ENCODE measurements around the gene FXYD1.

Gene FXYD1

DNA sequence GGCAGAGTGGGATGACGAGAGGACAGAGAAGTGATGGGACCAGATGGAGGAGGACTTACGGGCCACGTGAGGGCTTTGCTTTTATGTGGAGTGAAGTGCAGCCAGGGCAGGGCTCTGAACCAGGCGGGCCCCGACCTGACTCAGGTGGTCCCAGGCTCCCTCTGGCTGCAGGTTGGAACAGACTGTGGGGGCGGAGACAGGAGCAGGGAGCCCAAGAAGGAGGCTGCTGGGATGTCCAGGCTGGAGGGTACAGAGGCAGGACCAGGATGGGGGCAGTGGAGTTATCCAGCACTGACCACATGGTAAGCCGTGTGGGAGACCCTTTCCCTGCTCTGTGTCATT is 18.0 kb downstream of the FXYD1 start:
- DNase-seq (ENCODE audit: extremely low spot score, insufficient read length, low read depth) (no peak), FAIRE-seq (no peak)

- FAIRE-seq (no peak), DNase-seq (ENCODE audit: extremely low spot score, insufficient read length, low read depth) (no peak)
Observed at GRCh38 chr19:35157431-35157830, 18.8 kb downstream of the FXYD1 start.

- FAIRE-seq (no peak), DNase-seq (ENCODE audit: extremely low spot score, insufficient read length, low read depth) (no peak)
Observed at GRCh38 chr19:35159606-35160005, 21.0 kb downstream of the FXYD1 start.

DNA sequence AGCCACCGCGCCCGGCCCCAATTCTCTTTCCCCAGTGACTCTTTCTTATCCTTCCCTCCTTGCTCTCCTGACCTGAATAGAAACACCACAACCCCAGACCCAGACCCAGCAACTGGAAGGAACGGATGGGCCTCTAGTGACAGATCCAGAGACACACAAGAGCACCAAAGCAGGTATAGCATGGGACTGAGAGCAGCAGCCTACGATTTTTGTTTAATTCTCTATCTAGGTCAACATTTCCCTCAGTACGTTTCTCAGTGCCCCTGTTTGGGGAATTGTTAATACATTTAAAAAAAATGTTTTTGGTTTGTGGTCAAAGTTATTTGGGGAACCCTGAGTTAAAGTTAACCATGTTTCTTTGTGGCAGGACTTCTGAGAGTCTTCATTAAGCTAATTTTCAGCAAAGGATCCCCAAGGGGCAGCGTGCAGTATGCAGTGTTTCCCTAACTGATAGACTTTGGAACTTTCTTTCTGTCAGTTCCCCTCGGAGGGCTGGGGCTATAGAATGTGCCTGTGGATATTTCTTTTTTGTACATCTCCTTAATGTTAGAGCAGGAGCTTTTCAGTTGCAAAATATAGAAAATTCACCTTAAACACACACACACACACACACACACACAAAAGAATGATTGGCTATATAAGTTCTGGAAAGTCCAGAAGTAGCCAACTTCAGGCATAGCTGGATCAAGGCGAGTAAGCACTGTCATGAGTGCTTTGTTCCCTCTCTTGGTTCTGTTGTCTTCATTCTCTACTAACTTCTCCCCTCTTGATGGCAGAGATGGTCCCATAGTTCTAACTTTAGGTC is 22.2 kb downstream of the FXYD1 start:
- no peak for DNase-seq (ENCODE audit: extremely low spot score, insufficient read length, low read depth)
- FAIRE-seq = no peak

GRCh38 chr19:35161434-35161743 is 22.8 kb downstream of the FXYD1 start:
- FAIRE-seq (no peak), DNase-seq (ENCODE audit: extremely low spot score, insufficient read length, low read depth) (no peak)

DNA sequence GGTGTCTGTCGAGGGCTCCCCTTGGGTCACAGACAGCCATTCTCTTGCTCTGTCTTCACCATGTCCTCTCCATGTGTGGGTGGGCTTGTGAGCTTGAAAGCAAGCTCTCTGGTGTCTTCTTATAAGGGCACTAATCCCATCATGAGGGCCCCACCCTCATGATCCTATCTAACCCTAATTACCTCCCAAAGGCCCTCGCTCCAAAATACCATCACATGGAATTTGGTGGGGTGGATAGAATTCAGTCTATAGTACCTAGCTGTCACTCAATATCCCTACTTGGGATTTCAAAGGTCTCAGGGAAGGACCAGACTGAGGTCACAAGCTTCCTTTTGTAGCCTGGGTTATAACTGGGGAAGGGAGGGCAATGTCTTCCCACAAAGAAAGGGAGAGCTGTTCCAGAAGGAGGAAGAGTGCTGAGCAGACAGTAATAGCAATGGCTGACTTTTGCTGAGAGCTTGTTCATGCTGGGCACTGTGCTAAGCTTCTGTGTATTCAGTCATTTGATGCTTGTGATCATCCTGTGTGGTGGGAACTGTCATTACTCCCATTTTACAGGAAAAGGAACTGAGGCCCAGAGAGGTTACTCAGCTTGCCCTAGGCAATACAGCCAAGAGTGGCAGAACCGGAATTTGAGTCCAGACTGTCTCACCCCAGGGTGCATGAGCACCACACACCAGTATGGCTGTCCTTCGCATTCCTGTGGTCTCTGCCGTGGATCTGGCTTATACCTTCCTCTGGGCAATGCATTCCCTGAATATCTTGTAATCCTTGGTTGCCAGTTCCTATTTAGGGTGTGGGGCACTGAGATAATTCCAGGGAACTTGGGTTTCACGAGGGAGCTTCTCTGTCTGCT is 24.1 kb downstream of the FXYD1 start:
- FAIRE-seq (no peak), DNase-seq (ENCODE audit: extremely low spot score, insufficient read length, low read depth) (no peak)

- DNase-seq (ENCODE audit: extremely low spot score, insufficient read length, low read depth) = no peak
- FAIRE-seq = no peak
Observed at GRCh38 chr19:35164418-35164817, 25.8 kb downstream of the FXYD1 start.

- DNase-seq (ENCODE audit: extremely low spot score, insufficient read length, low read depth) (no peak), FAIRE-seq (no peak)
Observed at GRCh38 chr19:35165200-35166058, 26.8 kb downstream of the FXYD1 start.

DNA sequence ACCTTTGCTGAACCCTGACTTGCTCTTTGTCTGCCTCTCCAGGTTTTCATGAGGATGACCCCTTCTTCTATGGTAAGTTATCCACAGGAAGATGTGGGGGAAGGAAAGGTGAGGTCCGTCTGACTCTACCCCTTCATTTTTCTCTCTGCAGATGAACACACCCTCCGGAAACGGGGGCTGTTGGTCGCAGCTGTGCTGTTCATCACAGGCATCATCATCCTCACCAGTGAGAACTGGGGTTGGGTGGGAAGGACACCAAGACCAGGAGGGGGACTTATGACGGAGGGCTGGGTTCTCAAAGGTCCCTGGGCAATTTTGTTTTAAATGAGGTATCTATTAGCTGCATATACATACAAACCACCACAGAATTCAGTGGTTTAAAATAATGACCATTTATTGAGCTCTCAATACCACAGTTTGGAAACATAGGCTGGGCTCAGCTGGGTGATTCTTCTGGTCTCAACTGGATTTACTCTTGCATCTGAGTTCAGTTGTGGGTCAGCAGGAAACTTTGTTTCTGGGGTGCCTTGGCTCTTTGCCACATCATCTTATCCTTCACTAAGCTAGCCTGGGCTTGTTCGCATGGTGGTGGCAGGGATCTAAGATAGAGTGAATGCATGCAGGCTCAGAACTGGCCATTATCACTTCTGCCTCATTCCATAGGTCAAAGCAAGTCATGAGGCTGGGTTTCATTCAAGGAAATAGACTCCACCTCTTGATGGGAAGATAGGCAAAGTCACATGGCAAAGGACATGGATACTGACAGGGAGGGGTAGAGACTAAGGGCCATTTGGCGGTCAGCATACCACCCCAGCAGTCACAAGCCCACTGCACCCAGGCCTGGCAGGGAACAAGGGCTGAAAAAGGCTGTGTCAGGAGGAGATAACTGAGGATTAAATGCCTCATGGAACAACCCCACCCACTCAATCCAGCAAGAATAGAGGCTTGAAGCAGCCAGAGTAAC is 27.8 kb downstream of the FXYD1 start:
- FAIRE-seq (no peak), DNase-seq (ENCODE audit: extremely low spot score, insufficient read length, low read depth) (no peak)

DNA sequence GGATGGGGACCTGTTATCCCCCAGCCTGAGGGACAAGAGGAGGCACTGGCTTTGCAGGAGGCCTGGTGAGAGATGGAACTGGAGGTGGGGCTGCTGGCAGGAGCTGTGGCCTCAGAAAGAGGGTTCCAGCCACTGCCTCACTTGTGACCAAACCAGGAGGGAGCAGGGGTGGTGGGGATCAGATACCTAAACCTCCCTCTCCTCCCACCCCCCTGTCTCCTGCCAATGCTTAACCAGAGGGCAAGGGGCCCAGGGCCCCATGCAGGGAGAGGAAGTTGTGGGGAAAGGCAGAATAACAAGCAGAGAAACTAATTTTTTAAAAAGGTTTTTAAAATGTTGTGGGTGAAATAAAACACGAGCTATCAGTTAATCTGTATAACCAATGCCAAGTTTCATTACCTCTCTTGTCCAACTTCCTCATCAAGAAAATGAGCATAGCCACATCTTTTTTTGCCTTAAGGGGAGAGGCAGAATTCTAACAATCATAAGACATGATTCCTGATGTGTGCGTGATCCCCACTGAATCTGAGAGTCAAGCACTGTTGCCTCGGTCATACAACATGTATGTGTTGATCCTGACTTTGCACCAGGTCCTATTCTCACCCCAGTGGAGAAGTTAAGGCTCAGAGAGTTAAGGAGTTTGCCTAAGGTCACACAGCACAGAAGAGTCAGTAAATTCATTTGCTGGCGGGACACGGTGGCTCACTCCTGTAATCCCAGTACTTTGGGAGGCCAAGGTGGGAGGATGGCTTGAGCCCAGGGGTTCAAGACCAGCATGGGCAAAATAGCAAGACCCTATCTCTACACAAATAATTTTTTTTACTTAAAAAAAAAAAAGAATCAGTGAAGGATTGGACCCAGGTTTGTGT is 28.9 kb downstream of the FXYD1 start:
- FAIRE-seq = no peak

GRCh38 chr19:35168196-35168595 is 29.6 kb downstream of the FXYD1 start:
- DNase-seq (ENCODE audit: extremely low spot score, insufficient read length, low read depth) = no peak
- no peak for FAIRE-seq

More for the DNA sequence above, 28.9 kb downstream of the FXYD1 start:
- DNase-seq (ENCODE audit: extremely low spot score, insufficient read length, low read depth) = no peak

- FAIRE-seq (no peak), DNase-seq (ENCODE audit: extremely low spot score, insufficient read length, low read depth) (no peak)
Observed at GRCh38 chr19:35169221-35169995, 30.8 kb downstream of the FXYD1 start.

DNA sequence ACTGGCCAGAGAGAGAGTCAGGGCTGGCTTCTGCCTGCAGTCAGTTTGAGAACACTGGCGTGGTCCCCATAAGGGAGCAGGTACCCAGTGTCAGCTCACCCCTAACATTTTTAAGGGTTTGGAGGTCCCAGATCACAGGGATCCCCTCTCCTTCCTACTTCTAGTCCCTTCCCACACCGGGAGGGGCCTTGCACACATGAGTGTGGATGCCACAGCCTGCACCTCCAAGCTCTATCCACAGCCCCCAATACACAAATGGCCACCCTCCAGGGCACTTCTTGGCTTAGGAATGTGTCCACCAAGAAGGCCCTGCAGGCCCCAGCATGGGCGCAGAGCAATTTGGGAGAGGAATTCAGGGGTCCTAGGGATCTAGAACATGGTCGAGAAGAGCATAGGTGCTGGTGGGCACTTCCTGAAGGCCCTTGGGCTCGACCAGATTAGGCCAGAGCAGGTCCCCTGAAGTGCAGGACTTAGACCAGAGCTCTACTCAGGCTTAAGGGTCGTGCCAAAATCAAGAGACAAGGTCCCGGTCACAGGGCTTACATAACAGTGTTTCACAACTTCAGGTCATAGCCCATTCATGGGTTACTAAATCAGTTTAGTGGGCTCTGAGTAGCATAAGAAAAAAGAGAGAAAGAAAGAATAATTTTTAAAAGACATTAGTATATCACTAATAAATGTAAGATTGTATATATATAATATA is 31.9 kb downstream of the FXYD1 start:
- no peak for DNase-seq (ENCODE audit: extremely low spot score, insufficient read length, low read depth)
- FAIRE-seq = no peak

- no peak for FAIRE-seq
- DNase-seq (ENCODE audit: extremely low spot score, insufficient read length, low read depth) = no peak
Observed at GRCh38 chr19:35171730-35172129, 33.1 kb downstream of the FXYD1 start.

- DNase-seq (ENCODE audit: extremely low spot score, insufficient read length, low read depth) = no peak
- no peak for FAIRE-seq
Observed at GRCh38 chr19:35174226-35174625, 35.6 kb downstream of the FXYD1 start.

DNA sequence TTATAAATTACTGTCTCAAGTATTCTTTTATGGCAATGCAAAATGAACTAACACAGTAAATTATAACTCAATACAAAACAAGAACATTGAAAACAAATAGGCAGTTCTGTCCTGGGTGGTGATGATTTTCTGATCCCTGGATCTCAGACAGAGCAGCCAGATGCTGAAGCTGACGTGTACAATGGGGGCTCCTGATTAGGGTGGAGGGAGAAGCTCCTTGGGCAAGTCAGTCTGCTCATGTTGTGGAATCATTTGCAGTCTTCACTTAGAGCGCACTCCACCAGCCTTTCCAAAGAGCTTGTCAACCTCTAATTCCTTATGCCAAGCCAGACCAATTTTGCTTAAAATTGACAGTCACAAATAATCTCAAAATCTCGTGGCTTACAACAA is 37.6 kb downstream of the FXYD1 start:
- DNase-seq (ENCODE audit: extremely low spot score, insufficient read length, low read depth) = no peak
- no peak for FAIRE-seq

Measured in GM18507 (cell line).